K562 (cell line): Measurements from ENCODE around the gene DNM1. TPM values are rescaled to one million over a fixed set of nuclear protein-coding genes. Genes with fewer than 3 reads are reported as not detected.

ENCODE experiments used
- ATAC-seq: fragments of 200-7000 bp; cut with Tn5 transposase; 3 replicates; pipeline ENCODE4 v1.9.1; 2020; ENCODE audit warnings: moderate library complexity
- BruUV-seq: library from RNA; stranded (reverse); fragments of 400-500 nt; replicated peaks from 2 replicates; lab custom pipeline; 2021; lab: Mats Ljungman, UMichigan
- CTCF ChIA-PET: fragments of 300-600 bp; formaldehyde crosslinking; extraction: SDS; loops from one replicate; lab custom pipeline; 2021; ENCODE audit warnings: low intra/inter-chr PET ratio; lab: Yijun Ruan, JAX
- POLR2A ChIA-PET: fragments of 300-600, 350-650 bp; sonication (Branson Sonifier 250); formaldehyde crosslinking; extraction: SDS; loops from one replicate; lab custom pipeline; 2021; ENCODE audit warnings: antibody characterized with exemption, inconsistent platforms; lab: Yijun Ruan, JAX
- DNase-seq, 4 experiments: peaks; one replicate each; pipeline versions ENCODE4 v3.0.0 to v3.0.0-alpha.2; 2011 to 2018; ENCODE audit warnings: low spot score in 3 of 4, mixed read lengths in 3 of 4; ENCODE audit errors: extremely low read depth in 1 of 4
- FAIRE-seq: peaks from 2 replicates; lab custom pipeline; 2011; peaks lifted over from hg19 to GRCh38; lab: Jason Lieb, UNC
- H2AFZ ChIP-seq: 2 replicates; pipeline ENCODE4 v1.6.0; 2011; ENCODE audit warnings: low read depth, low read length, control low read depth, inconsistent platforms
- H3K27ac ChIP-seq: fragments of 200-600 bp; 3 replicates; pipeline ENCODE4 v1.8.0; 2011; ENCODE audit warnings: low read depth, mild to moderate bottlenecking, control low read depth, inconsistent platforms, low read length, moderate library complexity, mixed read lengths; ENCODE audit errors: extremely low read depth
- H3K27me3 ChIP-seq, 2 experiments: fragments of 300-600 bp in 1 of 2; 2 replicates in 1 of 2; 3 replicates in 1 of 2; pipeline versions ENCODE4 v1.6.0 to v1.8.0; 2011; ENCODE audit warnings: inconsistent platforms in 2 of 2, low read length in 2 of 2, mild to moderate bottlenecking in 1 of 2, mixed read lengths in 1 of 2, moderate library complexity in 1 of 2; ENCODE audit not compliant: control insufficient read depth in 2 of 2, insufficient read depth in 2 of 2
- H3K36me3 ChIP-seq: fragments of 300-600 bp; 3 replicates; pipeline ENCODE4 v1.8.0; 2011; ENCODE audit warnings: mild to moderate bottlenecking, low read length, inconsistent platforms; ENCODE audit not compliant: control insufficient read depth, insufficient read depth
- H3K4me1 ChIP-seq, 2 experiments: fragments of 200-600 bp in 1 of 2; replicated peaks in 1 of 2; 2 replicates in 1 of 2; 3 replicates in 1 of 2; pipeline versions ENCODE4 v1.5.1 to v1.8.0; 2011; ENCODE audit warnings: inconsistent platforms in 2 of 2, low read length in 2 of 2, mild to moderate bottlenecking in 1 of 2, mixed read lengths in 1 of 2, moderate library complexity in 1 of 2; ENCODE audit not compliant: control insufficient read depth in 2 of 2, insufficient read depth in 2 of 2
- H3K4me2 ChIP-seq: 2 replicates; pipeline ENCODE4 v1.6.1; 2011; ENCODE audit warnings: low read length, control low read depth, inconsistent platforms, mixed read lengths; ENCODE audit not compliant: insufficient read depth
- H3K4me3 ChIP-seq: fragments of 200-600 bp; sonication (generic), shearing (Covaris generic); 2 replicates; pipeline ENCODE4 v1.5.1; 2016; ENCODE audit warnings: control low read depth, inconsistent platforms
- H3K79me2 ChIP-seq: fragments of 200-600 bp; 3 replicates; pipeline ENCODE4 v1.8.0; 2011; ENCODE audit warnings: low read length, inconsistent platforms; ENCODE audit not compliant: control insufficient read depth, insufficient read depth
- H3K9ac ChIP-seq, 2 experiments: 2 replicates each; pipeline versions ENCODE4 v1.6.0 to v1.6.1; 2011; ENCODE audit warnings: low read depth in 2 of 2, low read length in 2 of 2, control low read depth in 1 of 2, inconsistent platforms in 1 of 2, mild to moderate bottlenecking in 1 of 2, mixed read lengths in 1 of 2; ENCODE audit not compliant: insufficient read depth in 1 of 2
- H3K9me1 ChIP-seq: one replicate; pipeline ENCODE4 v1.6.0; 2011; ENCODE audit warnings: inconsistent platforms, mild to moderate bottlenecking, low read length, moderate library complexity; ENCODE audit not compliant: control insufficient read depth, insufficient read depth
- H3K9me3 ChIP-seq: replicated peaks from 2 replicates; pipeline ENCODE4 v1.5.1; 2011; ENCODE audit warnings: low read depth, low read length, inconsistent platforms; ENCODE audit not compliant: control insufficient read depth, insufficient read depth
- H4K20me1 ChIP-seq: replicated peaks from 2 replicates; pipeline ENCODE4 v1.6.1; 2011; ENCODE audit warnings: low read length, inconsistent platforms, mixed read lengths; ENCODE audit not compliant: control insufficient read depth, insufficient read depth
- ADNP ChIP-seq: fragments of 200-800 bp; sonication (Bioruptor generic); IDR thresholded peaks from 2 replicates; pipeline ENCODE4 v1.6.1; 2016; ENCODE audit warnings: missing genetic modification characterization, missing compliant biosample characterization
- ARNT ChIP-seq, 2 experiments: fragments of 450-650 bp; IDR thresholded peaks; 2 replicates each; pipeline ENCODE4 v1.6.1; 2016; ENCODE audit warnings: mild to moderate bottlenecking in 1 of 2
- ASH1L ChIP-seq: fragments of 450-650 bp; IDR thresholded peaks from 2 replicates; pipeline ENCODE4 v1.6.1; 2018; ENCODE audit warnings: borderline replicate concordance, mild to moderate bottlenecking, low read depth; ENCODE audit not compliant: partially characterized antibody
- DACH1 ChIP-seq: fragments of 450-650 bp; IDR thresholded peaks from 2 replicates; pipeline ENCODE4 v1.6.1; 2018; ENCODE audit not compliant: partially characterized antibody
- E2F8 ChIP-seq: fragments of 450-650 bp; IDR thresholded peaks from 2 replicates; pipeline ENCODE4 v1.7.1; 2018; ENCODE audit warnings: mild to moderate bottlenecking, low read depth; ENCODE audit not compliant: partially characterized antibody
- ETV1 ChIP-seq: fragments of 450-650 bp; conservative IDR thresholded peaks from 2 replicates; pipeline ENCODE4 v1.6.1; 2016; ENCODE audit warnings: missing genetic modification characterization, control low read depth, low read depth, missing compliant biosample characterization
- GTF2A2 ChIP-seq: IDR thresholded peaks from 2 replicates; pipeline ENCODE4 v1.6.1; 2016; ENCODE audit warnings: mild to moderate bottlenecking, missing genetic modification characterization, missing compliant biosample characterization
- HDAC8 ChIP-seq: fragments of 450-650 bp; IDR thresholded peaks from 2 replicates; pipeline ENCODE4 v1.6.1; 2016; ENCODE audit warnings: mild to moderate bottlenecking, missing genetic modification characterization, moderate library complexity, missing compliant biosample characterization
- HDGF ChIP-seq: fragments of 450-650 bp; IDR thresholded peaks from 2 replicates; pipeline ENCODE4 v1.6.1; 2016
- HMG20A ChIP-seq: fragments of 450-650 bp; formaldehyde crosslinking; conservative IDR thresholded peaks from 2 replicates; pipeline ENCODE4 v1.4.0; 2020; ENCODE audit warnings: mild to moderate bottlenecking, mixed read lengths
- MECOM ChIP-seq: fragments of 250-450 bp; sonication (Bioruptor Pico); IDR thresholded peaks from 2 replicates; pipeline ENCODE4 v1.8.0; 2022; ENCODE audit warnings: inconsistent platforms
- MLLT1 ChIP-seq, 2 experiments: fragments of 450-650 bp; IDR thresholded peaks; 2 replicates each; pipeline ENCODE4 v1.6.1; 2016
- NR1H2 ChIP-seq: sonication (generic); formaldehyde crosslinking; IDR thresholded peaks from 2 replicates; pipeline ENCODE4 v1.4.0; 2020; ENCODE audit warnings: mild to moderate bottlenecking, missing genetic modification reagents
- PHB2 ChIP-seq: fragments of 450-650 bp; IDR thresholded peaks from 2 replicates; pipeline ENCODE4 v1.6.1; 2017; ENCODE audit warnings: low read depth
- PRPF4 ChIP-seq: fragments of 200-400 bp; formaldehyde crosslinking; IDR thresholded peaks from one replicate; pipeline ENCODE4 v1.6.1; 2017; ENCODE audit warnings: low read length, low read depth, mild to moderate bottlenecking; ENCODE audit not compliant: insufficient read depth, poor library complexity, severe bottlenecking
- TARDBP ChIP-seq: fragments of 450-650 bp; IDR thresholded peaks from 2 replicates; pipeline ENCODE4 v1.6.1; 2016
- TBL1XR1 ChIP-seq, 2 experiments: IDR thresholded peaks; 2 replicates each; pipeline ENCODE4 v1.6.1; 2012; ENCODE audit warnings: improper control_type of control experiment in 2 of 2, low read length in 2 of 2, mild to moderate bottlenecking in 1 of 2
- WGBS: fragments of 100-300 bp; shearing (Covaris generic); methylation state at CpG from one replicate; pipeline ENCODE4 v1.1.6; 2016; ENCODE audit warnings: low coverage, mixed read lengths; ENCODE audit not compliant: insufficient coverage; ENCODE audit errors: missing lambda C conversion rate; 5-methylcytosine and 5-hydroxymethylcytosine counted together
- in situ Hi-C: fragments of 300-500 bp; cut with MboI; formaldehyde crosslinking; loops from 4 replicates; pipeline ENCODE4 v1.15.0; 2018; ENCODE audit warnings: inconsistent platforms, mixed read lengths
- intact Hi-C: fragments of 100-400 bp; cut with micrococcal nuclease; formaldehyde crosslinking; loops from 2 replicates; pipeline ENCODE4 v1.14.2; 2022
- polyA plus RNA-seq, 8 experiments: library from polyadenylated mRNA; depleted of rRNA in 4 of 8; stranded (reverse) in 5 of 8; unstranded in 3 of 8; fragments of >200 nt; fragmentation: Nextera tagmentation in 2 of 8; fragmentation: Illumina TruSeq in 1 of 8; extraction: Ambion mirVana in 2 of 8; extraction: Trizol in 1 of 8; gene quantifications; 2 replicates each; pipeline versions ENCODE4 v1.2.1 to v1.2.3, GENCODE V29; 2011 to 2014; ENCODE audit warnings: inconsistent platforms in 1 of 8, missing spikeins in 1 of 8
- total RNA-seq, 7 experiments: library from RNA; depleted of rRNA in 6 of 7; stranded (reverse); fragments of >200 nt in 6 of 7; fragmentation: Illumina TruSeq in 2 of 7; extraction: Trizol in 2 of 7; gene quantifications; 2 replicates each; pipeline versions ENCODE4 v1.2.1 to v1.2.3, GENCODE V29; 2011 to 2021; ENCODE audit warnings: low replicate concordance in 1 of 7
- TF ChIP-seq, protein P1 (sequence below): sonication (generic); formaldehyde crosslinking; IDR thresholded peaks from 2 replicates; pipeline ENCODE4 v1.8.1; 2023; ENCODE audit warnings: mild to moderate bottlenecking, missing genetic modification reagents

DNM1 gene
- total and polyA plus RNA-seq, 9 of the 15 experiments (the other 6 are each of a cell fraction or from before 2014, with no cell fraction given), result 0.39 to 23.1 (median 9.1) TPM

DNA sequence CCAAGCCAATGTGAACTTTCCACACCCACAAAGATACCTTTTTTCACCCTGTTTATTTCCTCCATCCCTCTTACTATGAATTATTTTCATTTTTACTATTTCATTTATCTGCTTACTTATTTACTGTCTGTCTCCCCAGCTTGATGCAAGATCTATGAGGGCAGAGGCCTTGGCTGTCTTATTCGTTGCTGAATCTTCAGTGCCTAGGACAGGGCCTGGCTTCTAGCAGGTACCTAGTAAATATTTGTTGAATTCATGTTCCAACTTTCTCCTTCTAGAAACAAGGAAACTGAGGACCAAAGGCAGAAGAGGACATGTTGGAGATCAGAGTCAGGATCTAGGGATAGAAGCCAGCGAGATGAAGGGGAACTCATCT, 543 bp upstream of the DNM1 start:
- Histone ChIP-seq H3K9me3 (no peaks in the 10 kb centered on the region), H3K4me3 (no peak overlapping the region), H3K4me1 (peaks cover 19 to 34% of the 10 kb centered on the region in 2 experiments), H3K36me3 (no peaks in the 10 kb centered on the region), H3K4me2 (peak overlapping the region; percentile 73), H3K9me1 (peaks cover 3% of the 10 kb centered on the region), H4K20me1 (no peaks in the 10 kb centered on the region; the same call in none of the 2 replicates), H3K9ac (peak overlapping the region in 1 of 2 experiments; percentile 97; a peak in 1 of 4 replicates), H3K79me2 (no peaks in the 10 kb centered on the region), H2AFZ (peak overlapping the region; percentile 79), H3K27me3 (no peaks in the 10 kb centered on the region), H3K27ac (no peak overlapping the region; the same call in 2 of the 3 replicates)
- ATAC-seq, result no peak
- in situ Hi-C loops, result no loop called here
- WGBS, result 5% methylated on average over 2 of the region's 2 CpGs
- POLR2A ChIA-PET, result interaction anchor here (1.3 kb wide), 1 partner anchor 9 kb away, joined by 4 read pairs; no protein-coding TSS in a partner anchor
- no peak for DNase-seq
- intact Hi-C loops, result loop anchor here (2.0 kb wide), 1 partner anchor 74 kb away; the partner anchor contains the start of genes GOLGA2 and SWI5
- FAIRE-seq, result no peak
- CTCF ChIA-PET, result interaction anchor here (0.6 to 0.8 kb wide), 2 partner anchors 78 to 138 kb away, joined by 3 read pairs; no protein-coding TSS in a partner anchor
- no TSS peak for BruUV-seq
- no peak for TF ChIP-seq HDAC8 (tag)
- TF ChIP-seq ASH1L, result peak; percentile 35
- TF ChIP-seq DACH1, result no peak
- 0 out of 2 replicates have a peak, but pooled peaks have one; percentile 10 for TF ChIP-seq PHB2
- TF ChIP-seq MECOM (CRISPR knock-in tag), result no peak
- TF ChIP-seq MLLT1 (IDR thresholded peaks at IDR 0.05), result 0 out of 4 replicates have a peak, but pooled peaks of 1 of the 2 experiments have one; percentile 32
- TF ChIP-seq ETV1, result peak; percentile 31; the same call in 1 of the 2 replicates
- 0 out of 2 replicates have a peak, but pooled peaks have one; percentile 15 for TF ChIP-seq TARDBP
- TF ChIP-seq, protein P1, sequence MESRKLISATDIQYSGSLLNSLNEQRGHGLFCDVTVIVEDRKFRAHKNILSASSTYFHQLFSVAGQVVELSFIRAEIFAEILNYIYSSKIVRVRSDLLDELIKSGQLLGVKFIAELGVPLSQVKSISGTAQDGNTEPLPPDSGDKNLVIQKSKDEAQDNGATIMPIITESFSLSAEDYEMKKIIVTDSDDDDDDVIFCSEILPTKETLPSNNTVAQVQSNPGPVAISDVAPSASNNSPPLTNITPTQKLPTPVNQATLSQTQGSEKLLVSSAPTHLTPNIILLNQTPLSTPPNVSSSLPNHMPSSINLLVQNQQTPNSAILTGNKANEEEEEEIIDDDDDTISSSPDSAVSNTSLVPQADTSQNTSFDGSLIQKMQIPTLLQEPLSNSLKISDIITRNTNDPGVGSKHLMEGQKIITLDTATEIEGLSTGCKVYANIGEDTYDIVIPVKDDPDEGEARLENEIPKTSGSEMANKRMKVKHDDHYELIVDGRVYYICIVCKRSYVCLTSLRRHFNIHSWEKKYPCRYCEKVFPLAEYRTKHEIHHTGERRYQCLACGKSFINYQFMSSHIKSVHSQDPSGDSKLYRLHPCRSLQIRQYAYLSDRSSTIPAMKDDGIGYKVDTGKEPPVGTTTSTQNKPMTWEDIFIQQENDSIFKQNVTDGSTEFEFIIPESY, result no peak
- peak; percentile 95 for TF ChIP-seq HDGF
- TF ChIP-seq GTF2A2, result no peak
- no peak for TF ChIP-seq ADNP (tag)
- TF ChIP-seq ARNT (IDR thresholded peaks at IDR 0.05), result peak in 1 of 2 experiments; percentile 62; a peak in 2 of 4 replicates
- 0 out of 4 replicates have a peak, but pooled peaks of 1 of the 2 experiments have one; percentile 24 for TF ChIP-seq TBL1XR1 (IDR thresholded peaks at IDR 0.05; ENCODE audit: low read length in 2 of 2)
- peak; percentile 27 for TF ChIP-seq E2F8
- TF ChIP-seq NR1H2 (CRISPR knock-in tag), result no peak
- no peak for TF ChIP-seq PRPF4
- TF ChIP-seq HMG20A (CRISPR knock-in tag), result peak; percentile 45; the same call in 1 of the 2 replicates
